VCaP (cell line): Measurements from ENCODE around the gene URI1.
"Not testable (repeated sequence)": the region's sequence is repeated elsewhere in the genome, so short reads cannot be mapped to it uniquely, and the experiment has no call there.

Experiments
- H3K27ac ChIP-seq: fragments of 450-650 bp; 2 replicates; pipeline ENCODE4 v1.5.1; 2017
- TF ChIP-seq, protein P1 (sequence below): fragments of 450-650 bp; conservative IDR thresholded peaks from 2 replicates; pipeline ENCODE4 v1.5.1; 2017; ENCODE audit warnings: mild to moderate bottlenecking, moderate library complexity

The URI1 gene

DNA sequence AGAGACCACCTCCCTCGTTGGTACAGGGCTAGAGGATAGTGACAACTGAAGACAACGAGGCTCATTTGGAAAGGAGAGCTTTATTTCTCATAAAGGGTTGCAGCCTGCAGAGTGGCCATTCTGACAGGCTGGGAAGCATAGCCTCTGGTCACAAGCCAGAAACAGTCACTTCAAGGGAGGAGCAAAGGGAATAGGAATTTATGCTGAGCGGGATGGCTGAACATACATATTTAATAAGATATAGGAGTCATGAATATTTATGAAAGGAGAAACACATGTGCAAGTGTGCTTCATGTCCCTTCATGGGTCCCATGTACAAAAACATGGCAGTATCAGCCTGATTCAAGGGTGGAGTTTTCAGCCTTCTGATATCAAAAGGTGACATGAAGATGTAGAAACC lies 27.1 kb upstream of the URI1 start:
- no peak overlapping the region for H3K27ac ChIP-seq
- TF ChIP-seq, protein P1, sequence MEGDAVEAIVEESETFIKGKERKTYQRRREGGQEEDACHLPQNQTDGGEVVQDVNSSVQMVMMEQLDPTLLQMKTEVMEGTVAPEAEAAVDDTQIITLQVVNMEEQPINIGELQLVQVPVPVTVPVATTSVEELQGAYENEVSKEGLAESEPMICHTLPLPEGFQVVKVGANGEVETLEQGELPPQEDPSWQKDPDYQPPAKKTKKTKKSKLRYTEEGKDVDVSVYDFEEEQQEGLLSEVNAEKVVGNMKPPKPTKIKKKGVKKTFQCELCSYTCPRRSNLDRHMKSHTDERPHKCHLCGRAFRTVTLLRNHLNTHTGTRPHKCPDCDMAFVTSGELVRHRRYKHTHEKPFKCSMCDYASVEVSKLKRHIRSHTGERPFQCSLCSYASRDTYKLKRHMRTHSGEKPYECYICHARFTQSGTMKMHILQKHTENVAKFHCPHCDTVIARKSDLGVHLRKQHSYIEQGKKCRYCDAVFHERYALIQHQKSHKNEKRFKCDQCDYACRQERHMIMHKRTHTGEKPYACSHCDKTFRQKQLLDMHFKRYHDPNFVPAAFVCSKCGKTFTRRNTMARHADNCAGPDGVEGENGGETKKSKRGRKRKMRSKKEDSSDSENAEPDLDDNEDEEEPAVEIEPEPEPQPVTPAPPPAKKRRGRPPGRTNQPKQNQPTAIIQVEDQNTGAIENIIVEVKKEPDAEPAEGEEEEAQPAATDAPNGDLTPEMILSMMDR, result no peak

DNA sequence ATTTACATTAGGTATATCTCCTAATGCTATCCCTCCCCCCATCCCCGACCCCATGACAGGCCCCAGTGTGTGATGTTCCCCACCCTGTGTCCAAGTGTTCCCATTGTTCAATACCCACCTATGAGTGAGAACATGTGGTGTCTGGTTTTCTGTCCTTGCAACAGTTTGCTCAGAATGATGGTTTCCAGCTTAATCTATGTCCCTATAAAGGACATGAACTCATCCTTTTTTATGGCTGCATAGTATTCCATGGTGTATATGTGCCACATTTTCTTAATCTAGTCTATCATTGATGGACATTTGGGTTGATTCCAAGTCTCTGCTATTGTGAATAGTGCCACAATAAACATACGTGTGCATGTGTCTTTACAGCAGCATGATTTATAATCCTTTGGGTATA lies 26.2 kb upstream of the URI1 start:
- H3K27ac ChIP-seq, result not testable (repeated sequence)

DNA sequence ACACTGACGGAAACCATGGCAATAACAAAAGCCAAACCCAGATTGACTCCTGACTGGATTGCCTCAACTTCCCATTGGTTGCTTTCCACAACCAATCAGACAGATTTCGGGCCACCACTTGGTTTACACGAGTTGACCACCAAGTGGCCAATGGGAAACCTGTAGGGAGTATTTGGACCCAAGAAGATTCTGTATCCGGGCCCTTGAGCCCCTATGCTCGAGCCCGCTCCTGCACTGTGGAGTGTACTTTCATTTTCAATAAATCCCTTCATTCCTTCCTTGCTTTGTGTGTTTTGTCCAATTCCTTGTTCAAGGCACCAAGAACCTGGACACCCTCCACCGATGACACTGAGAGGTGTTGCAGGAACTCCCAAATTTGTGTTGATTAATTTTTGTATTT lies 24.1 kb upstream of the URI1 start:
- H3K27ac ChIP-seq, result no peak overlapping the region
- TF ChIP-seq, protein P1, result no peak

DNA sequence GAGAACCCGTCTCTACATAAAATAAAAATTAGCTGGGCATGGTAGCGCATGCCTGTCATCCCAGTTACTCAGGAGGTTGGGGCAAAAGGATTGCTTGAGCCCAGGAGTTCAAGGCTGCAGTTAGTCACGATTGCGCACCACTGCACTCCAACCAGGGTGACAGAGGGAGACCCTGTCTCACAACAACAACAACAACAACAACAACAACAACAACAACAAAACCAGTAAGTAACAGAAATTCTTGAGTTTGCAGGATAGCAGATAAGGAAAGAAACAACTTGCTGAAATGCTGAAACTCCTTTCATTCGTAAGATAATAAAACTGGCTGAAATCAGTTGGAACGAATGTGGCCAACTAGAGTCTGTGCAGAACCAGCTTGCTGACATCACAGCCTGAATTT lies 23.1 kb upstream of the URI1 start:
- TF ChIP-seq, protein P1, result no peak
- no peak overlapping the region for H3K27ac ChIP-seq

DNA sequence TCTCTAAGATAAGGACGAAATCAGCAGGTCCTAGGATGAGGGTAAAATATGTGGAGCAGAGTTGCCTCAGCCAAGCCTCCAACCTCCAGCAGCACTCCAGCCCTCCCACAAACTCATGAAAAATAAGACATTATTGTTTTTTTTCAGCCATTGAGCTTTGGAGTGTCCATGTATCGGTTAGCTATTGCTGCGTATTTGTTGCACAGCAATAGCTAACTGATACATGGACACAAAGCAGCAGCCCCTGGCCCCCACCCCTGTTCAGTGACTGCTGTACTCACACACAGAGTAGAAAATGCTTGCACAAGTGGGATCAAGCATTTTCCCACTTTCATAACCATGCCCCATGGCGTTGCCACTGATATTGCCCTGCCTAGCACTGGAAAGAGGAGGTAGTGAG lies 19.1 kb upstream of the URI1 start:
- H3K27ac ChIP-seq, result no peak overlapping the region
- TF ChIP-seq, protein P1, result no peak

DNA sequence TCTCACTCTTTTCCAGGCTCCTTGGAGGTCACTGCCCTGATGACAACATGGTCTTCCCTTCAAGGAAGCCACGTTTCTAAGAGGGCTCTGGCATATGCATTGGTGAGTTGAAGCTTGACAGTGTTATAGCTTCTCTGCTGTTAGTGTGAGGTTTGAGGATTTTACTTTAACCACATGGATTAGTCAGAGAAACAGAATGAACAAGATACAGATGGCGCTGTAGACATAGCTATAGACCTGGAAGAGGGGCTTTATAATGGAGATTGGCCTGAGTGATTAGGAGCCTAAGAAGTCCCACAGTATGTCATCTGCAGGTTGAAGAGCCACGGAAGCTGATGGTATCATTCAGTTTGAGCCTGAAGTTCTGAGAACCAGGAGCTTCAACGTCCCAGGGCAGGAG lies 18.4 kb upstream of the URI1 start:
- TF ChIP-seq, protein P1, result no peak
- H3K27ac ChIP-seq, result no peak overlapping the region

DNA sequence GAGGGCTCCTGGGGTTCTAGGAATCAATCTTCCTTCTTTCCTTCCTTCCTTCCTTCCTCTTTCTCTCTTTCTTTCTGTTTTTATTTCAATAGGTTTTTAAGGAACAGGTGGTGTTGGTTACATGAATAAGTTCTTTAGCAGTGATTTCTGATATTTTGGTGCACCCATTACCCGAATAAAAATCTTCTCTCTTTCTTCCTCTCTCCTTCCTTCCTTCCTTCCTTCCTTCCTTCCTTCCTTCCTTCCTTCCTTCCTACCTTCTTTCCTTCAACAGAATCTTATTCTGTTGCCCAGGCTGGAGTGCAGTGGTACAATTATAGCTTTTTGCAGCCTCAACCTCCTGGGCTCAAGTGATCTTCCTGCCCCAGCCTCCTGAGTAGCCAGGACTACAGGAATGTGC lies 16.0 kb upstream of the URI1 start:
- TF ChIP-seq, protein P1, result no peak
- no peak overlapping the region for H3K27ac ChIP-seq

DNA sequence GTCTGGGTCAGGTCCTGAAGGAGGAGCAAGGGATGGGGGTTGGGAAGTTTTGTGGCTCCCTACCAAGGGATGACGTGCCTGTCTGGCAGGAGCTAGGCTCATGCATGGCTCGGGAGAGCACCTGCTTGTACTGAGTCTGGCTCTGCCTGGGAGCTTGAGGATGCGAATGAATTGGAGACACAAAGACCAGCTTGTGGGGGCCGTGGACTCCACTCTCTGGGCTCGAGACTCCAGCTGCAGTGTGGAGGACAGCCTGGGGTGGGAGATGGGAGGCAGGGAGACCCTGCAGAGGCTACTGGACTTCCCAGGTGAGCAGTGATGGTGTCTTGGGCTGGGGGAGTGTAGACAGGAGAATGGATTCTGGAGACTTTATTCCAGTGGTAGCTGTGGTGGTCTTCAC lies 15.2 kb upstream of the URI1 start:
- TF ChIP-seq, protein P1, result no peak
- H3K27ac ChIP-seq, result no peak overlapping the region
